ENCODE data around the gene WDR5. TPM values are rescaled to one million over a fixed set of nuclear protein-coding genes. Genes with fewer than 3 reads are reported as not detected.
"Not testable (repeated sequence)": the region's sequence is repeated elsewhere in the genome, so short reads cannot be mapped to it uniquely, and the experiment has no call there.

WDR5 gene
- 10 to 100 TPM; 41.2 to 47.0 TPM for total RNA-seq

DNA sequence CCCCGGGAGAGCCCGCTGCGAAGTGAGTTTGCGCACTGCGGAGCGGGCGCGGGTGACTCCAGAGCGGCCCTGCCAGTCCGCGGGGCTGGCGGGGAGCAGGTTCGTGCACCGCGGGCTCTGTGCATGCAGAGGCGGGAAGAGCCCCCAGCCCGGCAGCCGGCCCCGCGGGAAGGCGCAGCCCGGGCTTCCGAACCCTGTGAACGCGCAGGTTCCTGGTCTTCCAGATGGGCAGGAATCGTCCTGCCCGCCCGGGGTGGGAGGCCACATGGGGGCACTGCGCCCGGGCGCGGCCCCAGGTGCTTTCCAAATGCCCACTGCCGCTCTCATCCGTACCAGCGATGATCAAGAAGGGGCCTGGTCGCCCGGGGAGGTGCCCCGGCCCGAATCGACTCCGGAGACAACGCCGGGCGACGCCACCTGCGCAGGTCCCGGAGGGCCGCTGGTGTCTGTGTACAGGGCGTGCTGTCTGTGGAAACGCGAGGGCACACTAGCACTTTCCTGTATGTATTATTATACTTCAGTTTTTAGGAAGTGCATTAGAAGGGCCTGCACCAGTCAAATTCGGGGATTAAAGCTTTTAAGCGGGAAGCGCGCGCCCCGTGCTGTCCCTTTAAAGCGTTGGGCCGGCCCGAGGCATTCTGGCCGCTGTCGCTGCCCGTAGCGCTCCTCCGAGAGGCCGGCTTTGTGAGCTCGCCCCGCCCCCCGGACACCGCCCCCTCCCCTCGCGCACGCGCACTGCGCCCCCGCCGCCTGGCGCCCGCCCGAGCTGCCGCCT is at the start of gene WDR5:
Gene WDR5, plus strand, starts transcription at position 740 of the 775 bp plus-strand sequence. CDS start 3,796 bp downstream, outside the sequence.
- Mint-ChIP-seq H3K4me1 (peaks cover 38% of the 10 kb centered on the region), H3K4me3 (peak within 1 kb of the TSS; percentile 90), H3K9me3 (ENCODE audit: low read depth) (no peaks in the 10 kb centered on the region), H3K27me3 (no peaks in the 10 kb centered on the region), H3K36me3 (peaks cover 9% of the 10 kb centered on the region), H3K27ac (peak within 1 kb of the TSS; percentile 86)
- CTCF ChIA-PET, result interaction anchor here (0.6 to 1.5 kb wide), 4 partner anchors 13 to 659 kb away, joined by 3 to 16 read pairs (median 4); partner anchors contain the start of gene RNU6ATAC
- DNase-seq, result peak; percentile 92
- peak; percentile 77 for ATAC-seq

DNA sequence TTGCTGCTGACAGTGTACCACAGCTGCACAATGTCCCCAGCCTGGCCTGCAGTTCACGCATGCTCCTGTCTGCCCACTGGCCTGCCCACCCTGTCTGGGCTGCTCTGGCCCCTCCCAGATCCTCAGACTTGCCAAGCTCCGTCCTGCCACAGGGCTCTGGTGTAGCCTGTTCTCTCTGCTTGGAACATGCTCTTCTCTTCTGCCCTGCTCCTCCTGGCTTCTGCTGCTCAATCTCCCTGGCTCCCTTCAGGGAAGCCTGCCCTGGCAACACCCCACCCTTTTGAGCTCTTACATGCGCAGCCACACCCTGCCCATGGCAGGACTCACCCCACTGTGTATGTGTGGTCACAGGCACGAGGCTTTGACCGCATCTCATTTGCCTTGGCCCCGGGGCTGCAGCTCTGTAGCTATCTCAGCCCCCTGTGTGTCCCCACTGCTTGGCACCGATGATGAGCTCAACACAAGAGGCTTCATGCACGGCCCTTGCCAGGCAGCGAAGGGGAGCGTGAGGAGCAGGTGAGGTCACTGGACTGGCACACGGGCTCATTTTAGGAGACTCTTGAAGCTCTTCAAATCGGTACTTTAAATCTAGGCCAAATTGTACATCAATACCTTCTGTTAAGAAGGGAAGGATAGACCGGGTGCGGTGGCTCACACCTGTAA is 47.7 kb upstream of the WDR5 start:
- no peak for DNase-seq
- Mint-ChIP-seq H3K36me3 (no peaks in the 10 kb centered on the region), H3K27ac (no peak overlapping the region), H3K4me1 (no peaks in the 10 kb centered on the region), H3K4me3 (no peak overlapping the region), H3K9me3 (ENCODE audit: low read depth) (no peaks in the 10 kb centered on the region), H3K27me3 (peaks cover 16% of the 10 kb centered on the region)
- ATAC-seq, result no peak
- CTCF ChIA-PET, result interaction anchor here (0.9 kb wide), 1 partner anchor 11 kb away, joined by 3 read pairs; no protein-coding TSS in a partner anchor

DNA sequence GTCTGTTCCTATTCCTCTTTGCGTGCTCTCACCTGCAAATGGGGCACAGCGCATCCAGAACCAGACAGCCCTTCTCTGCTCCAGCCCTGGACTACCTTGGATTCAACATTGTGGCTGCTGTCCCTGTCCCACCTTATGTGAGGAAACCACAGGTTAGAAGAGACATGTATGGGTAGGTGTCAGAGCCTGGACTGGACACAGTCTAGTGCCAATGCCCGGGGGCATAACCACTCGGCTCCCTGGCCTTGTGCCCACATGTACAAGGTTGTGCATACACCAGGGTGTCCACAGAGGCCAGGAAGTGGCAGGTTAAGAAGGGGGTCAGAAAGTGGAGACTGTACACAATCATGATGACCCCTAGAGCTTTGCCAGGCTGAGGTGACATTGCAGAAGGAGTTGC is 45.9 kb upstream of the WDR5 start:
- H3K9me3 Mint-ChIP-seq (ENCODE audit: low read depth), result no peaks in the 10 kb centered on the region
- no peaks in the 10 kb centered on the region for H3K4me1 Mint-ChIP-seq
- CTCF ChIA-PET, result no interaction called here
- H3K36me3 Mint-ChIP-seq, result no peaks in the 10 kb centered on the region
- H3K27ac Mint-ChIP-seq, result no peak overlapping the region
- H3K27me3 Mint-ChIP-seq, result peaks cover 16% of the 10 kb centered on the region
- no peak overlapping the region for H3K4me3 Mint-ChIP-seq
- DNase-seq (no peak), ATAC-seq (no peak)

DNA sequence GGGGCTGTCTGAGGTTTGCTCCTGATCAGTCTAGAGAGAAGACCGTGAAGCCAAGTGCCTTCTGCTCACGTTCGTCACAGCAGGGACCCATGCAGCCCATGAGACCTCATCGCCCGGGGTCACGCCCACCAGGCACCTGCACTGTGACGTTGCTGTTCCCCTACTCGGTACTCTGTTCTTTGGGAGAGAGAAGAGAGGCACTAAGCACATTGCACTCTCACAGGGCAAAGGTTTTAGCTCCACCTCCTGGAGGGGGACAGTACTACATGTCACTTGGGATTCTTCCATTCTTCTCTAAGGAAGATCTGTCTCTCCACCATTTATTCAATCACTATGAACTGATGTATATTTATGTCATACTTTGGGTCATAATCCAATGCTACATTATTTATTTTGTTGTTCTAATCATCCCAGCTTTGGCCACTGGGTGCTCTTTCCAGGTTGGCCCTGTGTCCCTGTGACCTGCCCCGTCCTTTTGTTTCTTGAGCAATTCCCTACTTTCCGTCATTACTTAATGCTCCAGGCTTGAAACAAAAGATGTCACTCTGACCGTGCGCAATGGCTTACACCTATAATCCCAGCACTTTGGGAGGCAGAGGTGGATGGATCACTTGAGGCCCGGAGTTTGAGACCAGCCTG is 36.6 kb upstream of the WDR5 start:
- Mint-ChIP-seq H3K27me3 (peaks cover under 1% of the 10 kb centered on the region), H3K9me3 (ENCODE audit: low read depth) (no peaks in the 10 kb centered on the region), H3K36me3 (no peaks in the 10 kb centered on the region), H3K27ac (no peak overlapping the region), H3K4me1 (no peaks in the 10 kb centered on the region), H3K4me3 (no peak overlapping the region)
- CTCF ChIA-PET, result interaction anchor here (0.7 to 1.4 kb wide), 8 partner anchors 11 to 317 kb away, joined by 3 to 8 read pairs (median 4); no protein-coding TSS in a partner anchor
- ATAC-seq, result peak; percentile 64
- peak; percentile 69 for DNase-seq

DNA sequence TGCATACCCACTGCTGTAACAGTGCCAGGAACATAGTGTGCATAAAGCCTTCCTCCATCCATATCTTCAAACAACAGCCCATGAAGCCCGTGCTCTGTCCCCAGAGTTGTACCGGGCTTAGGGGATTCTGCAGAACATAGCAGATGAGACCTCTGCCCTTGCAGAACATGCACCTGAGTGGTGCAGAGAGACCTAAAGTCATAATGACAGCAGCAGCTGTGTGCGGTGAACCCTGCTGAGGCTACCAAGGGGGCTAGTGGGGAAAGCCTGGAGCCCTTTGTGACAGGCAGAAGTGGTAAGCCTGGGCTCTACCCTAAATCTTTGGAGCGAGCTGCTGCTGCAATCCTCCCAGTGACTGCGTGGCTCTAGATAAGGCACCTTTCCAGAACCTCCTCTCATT is 35.8 kb upstream of the WDR5 start:
- no peaks in the 10 kb centered on the region for H3K27me3 Mint-ChIP-seq
- DNase-seq (no peak), ATAC-seq (no peak)
- no peaks in the 10 kb centered on the region for H3K4me1 Mint-ChIP-seq
- CTCF ChIA-PET, result no interaction called here
- no peak overlapping the region for H3K4me3 Mint-ChIP-seq
- no peaks in the 10 kb centered on the region for H3K36me3 Mint-ChIP-seq
- no peaks in the 10 kb centered on the region for H3K9me3 Mint-ChIP-seq (ENCODE audit: low read depth)
- H3K27ac Mint-ChIP-seq, result no peak overlapping the region

DNA sequence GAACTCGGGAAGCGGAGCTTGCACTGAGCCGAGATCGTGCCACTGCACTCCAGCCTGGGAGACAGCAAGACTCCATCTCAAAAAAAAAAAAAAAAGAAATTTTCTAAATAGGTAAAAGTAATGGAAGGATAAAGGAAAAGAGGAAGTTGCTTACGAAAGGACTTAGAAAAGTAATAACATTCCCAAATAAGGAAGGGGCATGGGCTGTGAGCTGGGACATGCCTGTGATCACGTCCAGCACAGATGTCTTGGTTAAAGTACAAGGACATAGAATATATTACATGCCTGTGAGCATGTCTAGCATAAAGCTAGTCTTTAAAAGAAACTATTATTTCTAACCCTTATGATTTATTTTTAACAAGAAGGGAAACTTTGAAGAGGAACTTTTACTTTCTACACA is 34.7 kb upstream of the WDR5 start:
- H3K27me3 Mint-ChIP-seq; H3K36me3 Mint-ChIP-seq; H3K4me3 Mint-ChIP-seq; H3K27ac Mint-ChIP-seq; DNase-seq; ATAC-seq; H3K4me1 Mint-ChIP-seq; H3K9me3 Mint-ChIP-seq (ENCODE audit: low read depth): not testable (repeated sequence)
- CTCF ChIA-PET, result interaction anchor here (1.0 kb wide), 1 partner anchor 319 kb away, joined by 3 read pairs; no protein-coding TSS in a partner anchor

DNA sequence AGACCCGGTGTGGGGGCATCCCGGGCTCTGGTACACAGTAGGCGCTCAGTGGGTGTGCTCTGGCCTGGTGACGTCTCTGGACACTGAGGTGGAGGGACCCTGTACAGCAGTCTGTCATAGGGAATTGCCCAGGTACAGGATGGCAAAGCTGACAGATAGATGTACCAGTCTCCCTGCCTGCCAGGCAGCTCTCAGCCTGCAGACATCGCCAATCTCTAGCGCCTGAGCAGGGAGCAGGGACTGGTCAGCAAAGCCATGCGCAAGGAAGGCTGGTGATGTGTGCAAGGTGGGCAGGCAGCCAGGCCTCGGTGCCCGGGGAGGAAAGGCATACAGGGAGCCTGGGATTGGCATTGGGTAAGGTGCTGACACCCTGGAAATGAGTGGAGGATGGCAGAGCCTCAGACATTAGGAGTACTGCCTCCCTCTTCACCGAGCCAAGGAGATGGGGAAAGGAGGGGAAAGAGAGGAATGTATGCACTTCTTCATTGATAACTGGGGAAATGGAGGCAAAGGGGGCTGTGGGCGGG is 34.2 kb upstream of the WDR5 start:
- Mint-ChIP-seq H3K36me3 (no peaks in the 10 kb centered on the region), H3K9me3 (ENCODE audit: low read depth) (no peaks in the 10 kb centered on the region), H3K4me1 (no peaks in the 10 kb centered on the region), H3K27me3 (peaks cover 3% of the 10 kb centered on the region), H3K4me3 (no peak overlapping the region), H3K27ac (no peak overlapping the region)
- CTCF ChIA-PET, result interaction anchor here (1.0 kb wide), 1 partner anchor 319 kb away, joined by 3 read pairs; no protein-coding TSS in a partner anchor
- no peak for DNase-seq
- ATAC-seq, result no peak

DNA sequence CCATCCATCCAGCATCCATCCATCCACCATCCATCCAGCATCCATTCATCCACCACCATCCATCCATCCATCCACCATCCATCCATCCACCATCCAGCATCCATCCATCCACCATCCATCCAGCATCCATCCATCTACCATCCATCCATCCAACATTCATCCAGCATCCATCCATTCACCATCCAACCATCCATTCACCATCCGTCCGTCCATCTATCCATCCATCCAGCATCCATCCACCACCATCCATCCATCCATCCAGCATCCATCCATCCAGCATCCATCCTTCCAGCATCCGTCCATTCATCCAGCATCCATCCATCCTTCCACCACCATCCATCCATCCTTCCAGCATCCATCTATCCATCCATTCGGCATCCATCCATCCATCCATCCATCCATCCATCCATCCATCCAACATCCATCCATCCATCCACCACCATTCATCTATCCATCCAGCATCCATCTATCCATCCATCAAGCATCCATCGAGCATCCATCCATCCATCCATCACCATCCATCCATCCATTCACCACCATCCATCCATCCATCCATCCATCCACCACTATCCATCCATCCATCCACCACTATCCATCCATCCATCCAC is 32.4 kb upstream of the WDR5 start:
- Mint-ChIP-seq H3K4me1 (no peaks in the 10 kb centered on the region), H3K36me3 (no peaks in the 10 kb centered on the region), H3K4me3 (no peak overlapping the region), H3K27me3 (peaks cover 3% of the 10 kb centered on the region), H3K9me3 (ENCODE audit: low read depth) (no peaks in the 10 kb centered on the region), H3K27ac (no peak overlapping the region)
- DNase-seq, result no peak
- ATAC-seq, result no peak
- CTCF ChIA-PET, result no interaction called here

DNA sequence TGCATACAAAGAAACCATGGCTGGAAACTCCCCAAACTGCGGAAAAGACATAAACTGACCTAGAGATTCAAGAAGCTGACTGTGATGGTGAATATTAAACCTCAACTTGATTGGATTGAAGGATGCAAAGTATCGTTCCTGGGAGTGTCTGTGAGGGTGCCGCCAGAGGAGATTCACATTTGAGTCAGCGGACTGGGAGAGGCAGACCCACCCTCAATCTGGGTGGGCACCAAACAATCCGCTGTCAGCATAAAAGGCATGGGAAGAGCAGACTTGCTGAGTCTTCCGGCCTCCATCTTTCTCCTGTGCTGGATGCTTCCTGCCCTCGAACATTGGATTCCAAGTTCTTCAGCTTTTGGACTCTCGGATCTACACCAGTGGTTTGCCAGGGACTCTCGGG is 24.8 kb upstream of the WDR5 start:
- H3K36me3 Mint-ChIP-seq, result no peaks in the 10 kb centered on the region
- no peak for ATAC-seq
- no peaks in the 10 kb centered on the region for H3K9me3 Mint-ChIP-seq (ENCODE audit: low read depth)
- no peak overlapping the region for H3K4me3 Mint-ChIP-seq
- CTCF ChIA-PET, result interaction anchor here (1.2 kb wide), 1 partner anchor 35 kb away, joined by 3 read pairs; no protein-coding TSS in a partner anchor
- no peak for DNase-seq
- no peak overlapping the region for H3K27ac Mint-ChIP-seq
- no peaks in the 10 kb centered on the region for H3K4me1 Mint-ChIP-seq
- peaks cover 6% of the 10 kb centered on the region for H3K27me3 Mint-ChIP-seq

DNA sequence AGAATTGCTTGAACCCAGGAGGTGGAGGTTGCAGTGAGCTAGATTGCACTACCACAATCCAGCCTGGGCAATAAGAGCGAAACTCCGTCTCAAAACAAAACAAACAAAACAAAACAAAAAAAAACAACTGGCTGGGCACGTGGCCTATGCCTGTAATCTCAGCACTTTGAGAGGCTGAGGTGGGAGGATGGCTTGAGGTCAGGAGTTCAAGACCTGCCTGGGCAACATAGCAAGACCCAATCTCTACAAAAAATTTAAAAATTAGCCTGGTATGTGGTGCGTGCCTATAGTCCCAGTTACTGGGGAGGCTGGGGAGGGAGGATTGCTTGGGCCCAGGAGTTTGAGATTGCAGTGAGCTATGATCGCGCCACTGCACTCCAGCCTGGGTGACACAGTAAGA is 23.3 kb upstream of the WDR5 start:
- Mint-ChIP-seq H3K4me3 (no peak overlapping the region), H3K9me3 (ENCODE audit: low read depth) (no peaks in the 10 kb centered on the region), H3K27me3 (peaks cover 3% of the 10 kb centered on the region), H3K27ac (no peak overlapping the region), H3K36me3 (no peaks in the 10 kb centered on the region), H3K4me1 (no peaks in the 10 kb centered on the region)
- no peak for DNase-seq
- CTCF ChIA-PET, result no interaction called here
- no peak for ATAC-seq

DNA sequence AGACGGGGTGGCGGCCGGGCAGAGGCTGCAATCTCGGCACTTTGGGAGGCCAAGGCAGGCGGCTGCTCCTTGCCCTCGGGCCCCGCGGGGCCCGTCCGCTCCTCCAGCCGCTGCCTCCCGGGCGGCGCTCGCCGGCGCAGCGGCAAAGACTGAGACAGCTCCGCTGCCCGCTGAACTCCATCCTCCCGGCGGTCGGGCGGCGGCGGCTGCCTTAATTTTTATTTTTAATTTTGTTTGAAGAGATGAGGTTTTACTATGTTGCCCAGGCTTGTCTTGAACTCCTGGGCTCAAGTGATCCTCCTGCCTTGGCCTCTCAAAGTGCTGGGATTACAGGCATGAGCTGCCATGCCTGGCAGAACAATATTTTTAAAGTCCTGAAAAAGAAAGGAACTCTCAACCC is 16.9 kb upstream of the WDR5 start:
- H3K27me3 Mint-ChIP-seq; H3K36me3 Mint-ChIP-seq; CTCF ChIA-PET; H3K9me3 Mint-ChIP-seq (ENCODE audit: low read depth); DNase-seq; H3K27ac Mint-ChIP-seq; ATAC-seq; H3K4me3 Mint-ChIP-seq; H3K4me1 Mint-ChIP-seq: not testable (repeated sequence)

DNA sequence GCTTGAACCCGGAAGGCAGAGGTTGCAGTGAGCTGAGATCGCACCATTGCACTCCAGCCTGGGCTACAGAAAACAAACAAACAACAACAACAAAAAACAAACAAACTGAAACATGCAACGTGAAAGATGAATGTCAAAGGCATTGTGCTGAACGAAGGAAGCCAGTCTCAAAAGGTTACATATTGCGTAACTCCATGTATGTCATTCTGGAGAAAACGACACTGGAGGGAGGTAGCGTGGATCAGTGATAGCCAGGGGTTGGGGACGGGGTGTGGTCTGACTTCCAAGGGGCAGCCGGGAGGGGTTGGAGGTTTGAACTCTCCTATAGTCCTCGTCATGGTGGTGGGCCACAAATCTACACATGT is 12.1 kb upstream of the WDR5 start:
- Mint-ChIP-seq H3K9me3 (ENCODE audit: low read depth) (no peaks in the 10 kb centered on the region), H3K27ac (no peak overlapping the region), H3K4me1 (peaks cover 4% of the 10 kb centered on the region), H3K27me3 (no peaks in the 10 kb centered on the region), H3K4me3 (no peak overlapping the region), H3K36me3 (no peaks in the 10 kb centered on the region)
- CTCF ChIA-PET, result no interaction called here
- DNase-seq (no peak), ATAC-seq (no peak)

DNA sequence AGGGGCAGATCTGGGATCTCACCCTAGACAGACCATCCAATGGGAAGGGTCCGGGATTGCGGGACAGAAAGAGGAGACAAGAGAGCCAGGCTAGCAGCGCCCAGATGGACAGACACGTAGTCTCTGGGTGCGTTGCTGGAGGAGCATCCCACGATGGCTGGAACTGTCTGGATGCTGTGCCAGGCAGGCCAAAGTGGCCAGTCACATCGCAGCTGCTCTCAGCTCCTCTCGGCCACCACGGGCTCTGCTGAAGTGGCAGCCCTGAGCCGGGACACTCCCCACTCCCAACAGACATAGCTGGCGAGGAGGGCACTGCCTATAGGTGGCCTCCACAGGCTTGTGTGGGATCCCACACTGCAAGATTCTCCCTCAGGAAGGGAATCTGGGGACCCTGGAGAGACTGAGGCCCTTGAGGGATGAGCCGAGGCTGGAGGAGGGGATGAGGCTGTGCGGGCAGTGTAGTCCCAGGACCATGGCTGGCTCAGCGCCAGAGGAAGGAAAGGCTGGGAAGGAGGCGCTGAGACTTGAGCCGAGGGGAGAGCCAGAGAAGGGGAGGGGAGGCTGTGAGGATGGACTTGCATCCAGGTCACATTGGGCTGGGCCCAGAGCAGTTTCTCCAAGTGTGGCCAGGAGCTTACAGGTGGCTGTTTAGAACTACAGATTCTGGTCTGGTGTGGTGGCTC is 10.3 kb upstream of the WDR5 start:
- no peak for ATAC-seq
- Mint-ChIP-seq H3K36me3 (no peaks in the 10 kb centered on the region), H3K27me3 (no peaks in the 10 kb centered on the region), H3K4me3 (no peak overlapping the region), H3K27ac (no peak overlapping the region), H3K4me1 (peaks cover 4% of the 10 kb centered on the region), H3K9me3 (ENCODE audit: low read depth) (no peaks in the 10 kb centered on the region)
- CTCF ChIA-PET, result no interaction called here
- no peak for DNase-seq
